ENCODE data around the gene PRKN. TPM values are rescaled to one million over a fixed set of nuclear protein-coding genes. Genes with fewer than 3 reads are reported as not detected.

Gene PRKN
- total RNA-seq, 2 experiments from 2014 or later: not detected

DNA sequence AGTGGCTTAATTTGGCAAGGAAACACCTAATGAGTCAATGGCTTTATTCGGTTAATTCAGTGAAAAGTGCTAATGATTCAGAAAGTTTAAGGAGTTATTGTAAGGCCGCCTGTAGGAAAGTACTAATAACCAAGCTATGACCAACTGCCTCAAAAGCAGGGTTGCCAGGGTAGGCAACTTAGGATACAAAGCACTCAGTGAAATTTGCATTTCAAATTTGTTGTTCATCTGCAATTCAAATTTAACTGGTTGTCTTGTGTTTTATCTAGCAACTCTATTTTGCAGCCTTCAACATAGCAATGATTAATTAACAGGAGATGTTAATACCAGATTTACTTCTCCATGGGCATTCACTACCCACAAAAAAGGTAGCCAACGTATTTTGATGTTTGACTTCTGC, 412.3 kb downstream of the PRKN start:
- H3K4me1 Mint-ChIP-seq: no peaks in the 10 kb centered on the region
- ATAC-seq (no peak), DNase-seq (no peak)
- peaks cover 2% of the 10 kb centered on the region for H3K9me3 Mint-ChIP-seq (ENCODE audit: low read depth)
- no peaks in the 10 kb centered on the region for H3K36me3 Mint-ChIP-seq
- CTCF ChIA-PET: no interaction called here
- no peak overlapping the region for H3K27ac Mint-ChIP-seq
- no peaks in the 10 kb centered on the region for H3K27me3 Mint-ChIP-seq
- no peak overlapping the region for H3K4me3 Mint-ChIP-seq

DNA sequence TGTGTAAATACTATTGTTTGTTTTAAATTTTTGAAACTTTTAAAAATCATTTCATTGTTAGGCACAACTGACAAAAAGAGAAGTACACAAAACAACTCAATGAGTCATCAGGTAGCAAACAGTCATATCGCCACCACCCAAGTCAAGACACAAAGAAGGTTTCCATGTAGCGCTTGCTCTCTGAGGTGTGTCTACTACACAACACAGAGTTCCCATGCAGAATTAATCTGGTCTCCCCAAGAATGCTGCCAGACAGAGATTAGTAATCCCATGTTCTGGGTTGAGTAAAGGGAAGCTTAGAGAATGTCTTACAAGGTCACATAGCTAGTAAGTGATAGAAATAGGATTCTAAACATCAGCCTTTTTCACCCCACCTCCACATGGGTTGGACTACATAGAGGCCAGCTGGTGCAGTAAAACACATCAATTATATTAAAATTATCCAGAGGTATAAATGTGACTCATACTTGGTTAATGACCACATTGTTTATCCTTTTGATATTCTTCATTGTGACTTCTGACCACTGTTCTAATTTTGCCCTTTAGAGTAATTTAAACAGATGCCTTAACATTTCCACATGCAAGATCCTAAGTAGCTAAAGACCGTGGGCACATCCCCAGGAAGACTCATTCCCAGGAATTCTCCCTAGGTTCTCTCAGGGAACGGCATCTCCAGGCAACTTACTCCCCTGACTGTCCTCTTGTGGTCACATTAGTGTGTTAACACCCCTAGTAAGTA, 413.5 kb downstream of the PRKN start:
- Mint-ChIP-seq H3K27ac (no peak overlapping the region), H3K4me3 (no peak overlapping the region), H3K9me3 (ENCODE audit: low read depth) (peaks cover 4% of the 10 kb centered on the region), H3K36me3 (no peaks in the 10 kb centered on the region), H3K4me1 (no peaks in the 10 kb centered on the region), H3K27me3 (no peaks in the 10 kb centered on the region)
- ATAC-seq (no peak), DNase-seq (no peak)
- CTCF ChIA-PET: no interaction called here

DNA sequence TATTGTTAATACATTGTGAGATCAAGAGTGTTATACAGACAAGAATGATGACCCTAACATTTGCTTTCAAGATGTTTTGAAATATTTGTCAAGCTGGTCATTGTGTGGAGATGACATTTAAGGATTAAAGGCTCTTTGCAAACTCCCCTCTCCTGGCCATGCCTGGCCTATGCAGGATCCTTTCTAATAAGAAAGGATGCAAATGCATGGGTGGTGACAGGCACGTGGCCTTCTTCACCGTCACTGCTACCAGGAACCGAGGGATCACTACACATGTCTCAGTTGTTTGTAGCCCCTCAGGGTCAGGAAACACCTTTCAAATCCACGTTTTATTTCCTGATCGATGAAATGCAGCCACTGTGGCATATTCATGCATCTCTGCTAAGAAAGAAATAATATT, 419.7 kb downstream of the PRKN start:
- Mint-ChIP-seq H3K27ac (no peak overlapping the region), H3K27me3 (no peaks in the 10 kb centered on the region), H3K4me3 (no peak overlapping the region), H3K9me3 (ENCODE audit: low read depth) (peaks cover 2% of the 10 kb centered on the region), H3K4me1 (no peaks in the 10 kb centered on the region), H3K36me3 (no peaks in the 10 kb centered on the region)
- CTCF ChIA-PET: no interaction called here
- no peak for DNase-seq
- no peak for ATAC-seq

DNA sequence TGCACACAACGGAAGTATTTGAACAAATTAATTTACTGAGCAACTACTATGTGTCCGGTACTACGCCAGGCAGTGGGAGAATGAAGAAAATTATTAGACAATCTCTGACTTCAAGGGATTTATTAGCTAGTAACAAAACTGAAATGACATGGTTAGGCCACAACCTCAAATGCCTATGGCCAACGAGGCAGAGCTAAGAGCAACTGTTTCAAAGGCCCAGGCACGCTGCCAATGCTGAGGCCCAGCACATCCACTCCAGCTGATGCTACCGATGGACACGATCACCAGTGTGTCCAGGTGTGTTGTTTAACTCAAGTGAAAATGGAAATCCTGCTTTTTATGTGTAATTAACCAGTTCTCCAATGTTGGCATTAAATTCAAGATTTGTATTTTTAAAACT, 420.9 kb downstream of the PRKN start:
- no peak for ATAC-seq
- no peaks in the 10 kb centered on the region for H3K27me3 Mint-ChIP-seq
- no peak overlapping the region for H3K4me3 Mint-ChIP-seq
- no peak for DNase-seq
- no peaks in the 10 kb centered on the region for H3K36me3 Mint-ChIP-seq
- CTCF ChIA-PET: no interaction called here
- H3K9me3 Mint-ChIP-seq (ENCODE audit: low read depth): peaks cover 2% of the 10 kb centered on the region
- H3K27ac Mint-ChIP-seq: no peak overlapping the region
- no peaks in the 10 kb centered on the region for H3K4me1 Mint-ChIP-seq

DNA sequence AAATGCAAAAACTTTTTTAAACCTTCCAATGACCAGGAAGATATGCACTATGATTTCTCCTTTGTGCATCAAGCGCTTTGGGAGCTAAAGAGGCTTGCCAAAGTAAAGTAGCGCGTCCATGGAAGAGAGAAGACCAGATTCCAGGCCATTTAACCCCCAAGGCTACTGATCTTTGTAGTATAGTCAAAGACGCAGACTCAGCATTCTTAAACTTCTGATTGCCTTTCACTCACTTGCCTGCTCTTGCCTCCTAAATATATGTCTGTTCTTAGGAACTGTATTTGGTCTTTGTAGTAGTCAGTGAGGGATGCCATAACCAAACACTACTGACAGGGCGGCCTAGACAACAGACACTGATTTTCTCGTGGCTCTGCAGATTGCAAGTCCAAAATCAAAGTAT, 426.4 kb downstream of the PRKN start:
- no peaks in the 10 kb centered on the region for H3K9me3 Mint-ChIP-seq (ENCODE audit: low read depth)

DNA sequence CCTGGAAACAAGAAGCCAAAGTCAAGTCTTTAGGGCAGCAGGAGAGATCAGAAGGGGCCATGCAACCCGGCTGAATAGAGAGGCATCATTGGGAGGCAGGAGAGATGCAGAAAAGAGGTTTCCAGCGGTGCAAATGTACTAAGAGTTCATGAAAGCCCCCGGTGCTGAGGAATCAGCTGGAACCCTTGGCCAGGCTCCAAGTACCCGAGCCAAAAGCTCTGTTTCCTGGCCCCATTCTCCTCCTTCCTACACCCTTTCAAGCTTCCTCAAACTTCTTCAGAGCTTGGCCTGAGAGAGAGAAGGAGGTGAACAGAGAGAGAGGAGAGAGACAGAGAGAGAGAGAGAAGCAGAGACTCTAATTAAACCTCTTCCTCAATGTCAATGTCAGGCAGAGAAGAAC, 433.5 kb downstream of the PRKN start:
- Mint-ChIP-seq H3K4me1 (no peaks in the 10 kb centered on the region), H3K36me3 (no peaks in the 10 kb centered on the region), H3K27me3 (no peaks in the 10 kb centered on the region), H3K9me3 (ENCODE audit: low read depth) (no peaks in the 10 kb centered on the region), H3K4me3 (no peak overlapping the region), H3K27ac (no peak overlapping the region)
- ATAC-seq (no peak), DNase-seq (no peak)
- CTCF ChIA-PET: no interaction called here

More for the DNA sequence above, 426.4 kb downstream of the PRKN start:
- no peaks in the 10 kb centered on the region for H3K4me1 Mint-ChIP-seq
- ATAC-seq (no peak), DNase-seq (no peak)
- no peak overlapping the region for H3K27ac Mint-ChIP-seq
- CTCF ChIA-PET: no interaction called here
- no peak overlapping the region for H3K4me3 Mint-ChIP-seq
- H3K36me3 Mint-ChIP-seq: no peaks in the 10 kb centered on the region
- H3K27me3 Mint-ChIP-seq: no peaks in the 10 kb centered on the region

DNA sequence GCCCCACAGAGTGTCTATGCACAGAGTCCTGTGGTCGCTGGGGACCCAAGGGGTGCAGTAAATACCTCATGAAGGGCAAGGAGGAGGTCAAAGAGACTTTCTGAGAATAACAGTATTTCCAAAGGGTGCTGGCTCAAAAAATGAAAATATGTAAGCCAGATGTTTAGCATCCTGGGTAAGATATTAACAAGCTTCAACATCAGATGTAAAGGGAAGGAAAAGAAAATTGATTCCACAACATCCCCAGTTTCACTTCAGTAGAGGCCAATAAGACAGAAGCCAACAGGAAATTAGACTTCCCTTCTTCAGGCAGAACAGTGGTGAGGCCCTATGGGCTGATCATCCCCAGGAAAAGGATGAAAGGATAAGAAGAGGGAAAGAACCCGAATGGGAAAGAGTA, 434.7 kb downstream of the PRKN start:
- CTCF ChIA-PET: interaction anchor here (0.6 kb wide), 1 partner anchor 904 kb away, joined by 3 read pairs; no protein-coding TSS in a partner anchor
- H3K27ac Mint-ChIP-seq: no peak overlapping the region
- ATAC-seq (no peak), DNase-seq (no peak)
- no peak overlapping the region for H3K4me3 Mint-ChIP-seq
- no peaks in the 10 kb centered on the region for H3K4me1 Mint-ChIP-seq
- no peaks in the 10 kb centered on the region for H3K36me3 Mint-ChIP-seq
- no peaks in the 10 kb centered on the region for H3K9me3 Mint-ChIP-seq (ENCODE audit: low read depth)
- H3K27me3 Mint-ChIP-seq: no peaks in the 10 kb centered on the region

DNA sequence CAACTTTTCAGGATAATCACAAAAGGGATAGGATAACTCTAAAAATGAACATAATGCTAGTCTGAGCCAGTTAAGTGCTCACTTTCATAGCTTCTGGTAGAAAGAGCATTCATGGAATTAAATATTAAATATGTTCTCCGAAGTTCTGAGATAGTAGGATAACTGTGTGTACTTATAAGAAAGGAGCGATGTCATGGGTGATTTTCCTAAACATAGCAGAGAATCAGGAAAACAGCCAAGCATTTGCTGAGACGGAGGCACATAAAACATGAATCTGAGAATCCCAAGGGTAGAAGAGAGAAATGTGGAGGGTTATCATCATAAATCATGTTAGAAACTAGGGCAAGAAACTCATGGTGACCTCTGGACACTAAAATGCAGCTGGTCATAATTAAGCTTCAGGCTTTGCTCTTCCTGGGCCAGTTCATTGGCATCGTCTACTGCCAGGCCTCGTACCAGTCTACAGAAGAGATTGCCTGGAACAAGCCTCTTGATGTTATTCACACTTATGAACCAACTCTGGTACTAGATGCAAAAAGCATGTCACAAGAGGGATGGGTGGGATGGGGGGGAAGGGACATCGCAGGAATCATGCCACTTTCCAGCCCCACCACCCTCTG, 436.6 kb downstream of the PRKN start:
- Mint-ChIP-seq H3K27me3 (no peaks in the 10 kb centered on the region), H3K27ac (no peak overlapping the region), H3K9me3 (ENCODE audit: low read depth) (no peaks in the 10 kb centered on the region), H3K4me1 (no peaks in the 10 kb centered on the region), H3K4me3 (no peak overlapping the region), H3K36me3 (no peaks in the 10 kb centered on the region)
- ATAC-seq (no peak), DNase-seq (no peak)
- CTCF ChIA-PET: no interaction called here

DNA sequence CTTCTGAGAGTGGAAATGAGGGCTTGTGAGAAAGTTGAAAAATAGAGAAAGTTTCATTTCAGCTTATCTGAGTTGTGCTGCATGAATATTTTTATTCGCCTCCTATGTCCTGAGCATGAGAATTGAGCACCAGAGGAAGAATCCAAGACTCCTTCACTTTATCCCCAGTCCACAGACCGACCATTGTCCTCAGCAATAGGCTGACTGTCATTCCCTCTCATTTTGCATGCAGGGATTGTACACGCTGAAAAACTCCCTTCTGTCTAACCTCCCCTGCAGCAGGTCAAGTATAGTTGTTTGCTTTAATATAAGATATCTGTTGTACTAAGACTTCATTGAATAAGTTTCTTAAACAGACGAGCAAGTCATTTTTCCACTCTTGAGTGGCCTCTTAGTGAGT, 437.6 kb downstream of the PRKN start:
- CTCF ChIA-PET: no interaction called here
- H3K4me1 Mint-ChIP-seq: no peaks in the 10 kb centered on the region
- ATAC-seq: no peak
- no peak overlapping the region for H3K27ac Mint-ChIP-seq
- H3K9me3 Mint-ChIP-seq (ENCODE audit: low read depth): no peaks in the 10 kb centered on the region
- DNase-seq: no peak
- H3K4me3 Mint-ChIP-seq: no peak overlapping the region
- H3K27me3 Mint-ChIP-seq: no peaks in the 10 kb centered on the region
- no peaks in the 10 kb centered on the region for H3K36me3 Mint-ChIP-seq

DNA sequence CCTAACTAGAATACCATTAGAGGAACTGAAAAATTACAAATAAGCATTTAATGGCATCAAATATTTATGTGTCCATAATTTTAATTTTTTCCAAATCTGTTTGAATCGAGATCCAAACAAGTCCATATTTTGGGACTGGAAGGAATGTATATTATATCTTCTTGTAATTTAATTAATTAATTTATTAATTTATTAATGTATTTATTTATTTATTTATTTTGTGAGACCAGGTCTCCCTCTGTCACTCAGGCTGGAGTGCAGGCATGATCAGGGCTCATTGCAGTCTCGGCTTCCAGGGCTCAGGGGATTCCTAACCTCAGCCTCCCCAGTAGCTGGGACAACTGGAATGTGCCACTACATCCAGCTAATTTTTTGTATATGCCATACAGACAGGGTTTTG, 453.6 kb downstream of the PRKN start:
- no peaks in the 10 kb centered on the region for H3K36me3 Mint-ChIP-seq
- no peaks in the 10 kb centered on the region for H3K9me3 Mint-ChIP-seq (ENCODE audit: low read depth)
- no peak for ATAC-seq
- no peak for DNase-seq
- H3K4me1 Mint-ChIP-seq: no peaks in the 10 kb centered on the region
- no peak overlapping the region for H3K4me3 Mint-ChIP-seq
- H3K27ac Mint-ChIP-seq: no peak overlapping the region
- no peaks in the 10 kb centered on the region for H3K27me3 Mint-ChIP-seq
- CTCF ChIA-PET: no interaction called here

DNA sequence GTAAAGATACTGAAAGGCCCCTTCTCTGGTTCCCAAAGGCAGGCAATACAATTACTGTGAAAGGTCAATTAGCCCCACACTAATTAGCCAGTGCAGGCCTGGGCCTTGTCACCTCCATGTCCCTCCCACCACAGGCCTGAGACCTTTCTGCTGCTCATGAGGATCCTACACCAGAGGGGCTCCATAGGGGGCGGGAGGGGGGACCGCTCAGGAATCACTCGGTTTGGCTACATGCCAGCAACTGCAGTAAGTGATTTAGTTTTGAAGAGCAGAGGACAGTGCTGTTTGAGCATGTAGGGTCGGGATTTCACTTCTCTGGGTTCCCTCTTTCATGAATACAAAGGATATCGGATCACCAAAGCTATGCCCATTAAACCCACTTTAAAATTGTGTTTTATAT, 455.6 kb downstream of the PRKN start:
- Mint-ChIP-seq H3K27me3 (no peaks in the 10 kb centered on the region), H3K36me3 (no peaks in the 10 kb centered on the region), H3K4me1 (no peaks in the 10 kb centered on the region), H3K9me3 (ENCODE audit: low read depth) (no peaks in the 10 kb centered on the region), H3K4me3 (no peak overlapping the region), H3K27ac (no peak overlapping the region)
- no peak for DNase-seq
- CTCF ChIA-PET: no interaction called here
- ATAC-seq: no peak

DNA sequence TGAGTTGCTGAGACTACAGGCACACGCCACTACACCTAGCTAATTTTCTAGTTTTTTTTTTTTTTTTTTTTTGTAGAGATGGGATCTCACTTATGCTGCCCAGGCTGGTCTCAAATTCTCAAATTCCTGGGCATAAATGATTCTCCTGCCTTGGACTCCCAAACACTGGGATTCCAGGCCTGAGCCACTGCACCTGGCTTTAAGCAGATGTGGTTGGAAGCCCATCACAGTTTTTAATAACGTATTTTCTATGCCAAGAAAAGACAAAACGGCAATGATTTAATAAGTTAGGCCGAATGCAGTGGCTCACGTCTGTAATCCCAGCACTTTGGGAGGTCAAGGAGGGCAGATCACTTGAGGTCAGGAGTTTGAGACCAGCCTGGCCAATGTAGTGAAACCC, 456.6 kb downstream of the PRKN start:
- no peak for ATAC-seq
- no peaks in the 10 kb centered on the region for H3K4me1 Mint-ChIP-seq
- H3K27ac Mint-ChIP-seq: no peak overlapping the region
- no peaks in the 10 kb centered on the region for H3K27me3 Mint-ChIP-seq
- H3K4me3 Mint-ChIP-seq: no peak overlapping the region
- no peaks in the 10 kb centered on the region for H3K36me3 Mint-ChIP-seq
- CTCF ChIA-PET: no interaction called here
- no peaks in the 10 kb centered on the region for H3K9me3 Mint-ChIP-seq (ENCODE audit: low read depth)
- DNase-seq: no peak

DNA sequence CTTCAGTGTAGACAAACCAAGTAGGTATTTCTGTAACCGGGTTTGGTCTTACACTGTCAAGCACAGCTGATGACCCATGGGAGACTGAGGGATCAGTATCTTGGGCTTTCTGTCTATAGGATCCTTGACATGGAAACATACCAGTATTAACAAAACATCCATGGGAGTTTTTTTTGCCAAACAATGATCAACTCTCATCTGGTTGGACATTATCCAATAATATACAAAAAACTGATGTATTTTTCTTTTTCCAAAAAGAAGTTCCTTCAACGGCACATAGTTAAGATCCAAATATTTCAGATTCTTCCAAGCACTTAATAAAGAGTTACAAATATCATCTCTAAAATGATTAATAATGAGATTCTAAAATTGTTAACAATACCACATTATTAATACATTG, 459.9 kb downstream of the PRKN start:
- Mint-ChIP-seq H3K36me3 (no peaks in the 10 kb centered on the region), H3K27ac (no peak overlapping the region), H3K4me1 (no peaks in the 10 kb centered on the region), H3K4me3 (no peak overlapping the region), H3K9me3 (ENCODE audit: low read depth) (peaks cover 6% of the 10 kb centered on the region), H3K27me3 (no peaks in the 10 kb centered on the region)
- ATAC-seq: no peak
- CTCF ChIA-PET: no interaction called here
- DNase-seq: no peak

DNA sequence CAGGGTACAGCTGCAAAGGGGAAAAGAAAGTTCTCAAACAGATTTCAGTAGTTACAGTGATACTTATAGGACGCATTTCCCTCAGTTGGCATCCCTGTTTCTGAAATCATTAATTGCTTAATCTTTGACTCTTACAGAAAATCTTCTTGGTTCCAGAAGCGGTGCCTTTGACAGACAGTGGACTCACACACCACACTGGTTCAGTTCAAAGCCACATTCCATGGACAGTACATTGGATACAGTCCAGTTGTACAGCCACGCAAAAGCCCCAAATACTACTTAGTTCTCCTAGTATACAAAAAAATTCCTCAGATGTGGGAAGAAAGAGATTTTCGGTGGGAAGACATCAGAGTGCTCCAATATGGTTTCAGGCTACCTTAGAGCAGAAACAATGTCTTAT, 460.4 kb downstream of the PRKN start:
- CTCF ChIA-PET: no interaction called here
- H3K27ac Mint-ChIP-seq: no peak overlapping the region
- ATAC-seq: no peak
- no peaks in the 10 kb centered on the region for H3K4me1 Mint-ChIP-seq
- H3K4me3 Mint-ChIP-seq: no peak overlapping the region
- H3K9me3 Mint-ChIP-seq (ENCODE audit: low read depth): peaks cover 6% of the 10 kb centered on the region
- no peak for DNase-seq
- no peaks in the 10 kb centered on the region for H3K36me3 Mint-ChIP-seq
- no peaks in the 10 kb centered on the region for H3K27me3 Mint-ChIP-seq
